ENCODE measurements around the gene EFNB3.

The EFNB3 gene

GRCh38 chr17:7700510-7700909 is 4.5 kb upstream of the EFNB3 start:
- no peak for DNase-seq

- DNase-seq: no peak
These were observed 3.3 kb upstream of the EFNB3 start for GRCh38 chr17:7701681-7702080.

GRCh38 chr17:7702776-7703175 is 2.2 kb upstream of the EFNB3 start:
- DNase-seq: no peak

GRCh38 chr17:7703584-7704479 is 1.2 kb upstream of the EFNB3 start:
- DNase-seq: no peak

GRCh38 chr17:7705269-7706255 is 560 bp downstream of the EFNB3 start:
- no peak for DNase-seq

- no peak for DNase-seq
These were observed 1.8 kb downstream of the EFNB3 start for GRCh38 chr17:7706631-7707354.

GRCh38 chr17:7707446-7707845 is 2.4 kb downstream of the EFNB3 start:
- no peak for DNase-seq

GRCh38 chr17:7707858-7708750 is 3.1 kb downstream of the EFNB3 start:
- no peak for DNase-seq

GRCh38 chr17:7709031-7709430 is 4.0 kb downstream of the EFNB3 start:
- no peak for DNase-seq

- no peak for DNase-seq
These were observed 5.3 kb downstream of the EFNB3 start for GRCh38 chr17:7710301-7710700.

- DNase-seq: no peak
These were observed 6.2 kb downstream of the EFNB3 start for GRCh38 chr17:7711051-7711755.

GRCh38 chr17:7712111-7712771 is 7.2 kb downstream of the EFNB3 start:
- no peak for DNase-seq

- no peak for DNase-seq
These were observed 8.8 kb downstream of the EFNB3 start for GRCh38 chr17:7713782-7714181.

- DNase-seq: no peak
These were observed 10.0 kb downstream of the EFNB3 start for GRCh38 chr17:7714721-7715594.

GRCh38 chr17:7715936-7716886 is 11.2 kb downstream of the EFNB3 start:
- DNase-seq: no peak

GRCh38 chr17:7716901-7717755 is 12.1 kb downstream of the EFNB3 start, which contains the start of gene DNAH2:
TSS of gene DNAH2 (plus strand) at chr17:7717744. CDS start at chr17:7719735, 1,991 bp downstream.
- DNase-seq: peak in 1 of 6 experiments; percentile 22

- DNase-seq: peak in 2 of 6 experiments; percentile 18 to 24
These were observed 12.9 kb downstream of the EFNB3 start for GRCh38 chr17:7717756-7718350.
